Activated naive CD4-positive, alpha-beta T cell treated with anti-CD3 and anti-CD28 coated beads, Interleukin-2, amount 10 ng/mL, durations not matched to agents 7 days and 5 days (primary cell): ENCODE measurements around the gene GTF2F2.
"Not testable (repeated sequence)": the region's sequence is repeated elsewhere in the genome, so short reads cannot be mapped to it uniquely, and the experiment has no call there.

Experiments used
- CTCF ChIA-PET: fragments of 350-600 bp; sonication (Branson Sonifier 250); formaldehyde crosslinking; loops from one replicate; lab custom pipeline; 2021; ENCODE audit warnings: antibody characterized with exemption; lab: Charles Lee
- DNase-seq: peaks from one replicate; pipeline ENCODE4 v3.0.0-alpha.2; 2020
- H3K27ac Mint-ChIP-seq: one replicate; pipeline ENCODE4 v1.8.0; 2021; ENCODE audit warnings: mild to moderate bottlenecking, moderate library complexity, mixed read lengths
- H3K27me3 Mint-ChIP-seq: one replicate; pipeline ENCODE4 v1.8.0; 2021; ENCODE audit warnings: mild to moderate bottlenecking, mixed read lengths
- H3K36me3 Mint-ChIP-seq: one replicate; pipeline ENCODE4 v1.8.0; 2021; ENCODE audit warnings: mixed read lengths
- H3K4me1 Mint-ChIP-seq: one replicate; pipeline ENCODE4 v1.8.0; 2021; ENCODE audit warnings: mixed read lengths
- H3K4me3 Mint-ChIP-seq: one replicate; pipeline ENCODE4 v1.8.0; 2021; ENCODE audit warnings: mild to moderate bottlenecking, moderate library complexity, mixed read lengths
- H3K9me3 Mint-ChIP-seq: one replicate; pipeline ENCODE4 v1.8.0; 2021; ENCODE audit warnings: mixed read lengths

GTF2F2 gene

DNA sequence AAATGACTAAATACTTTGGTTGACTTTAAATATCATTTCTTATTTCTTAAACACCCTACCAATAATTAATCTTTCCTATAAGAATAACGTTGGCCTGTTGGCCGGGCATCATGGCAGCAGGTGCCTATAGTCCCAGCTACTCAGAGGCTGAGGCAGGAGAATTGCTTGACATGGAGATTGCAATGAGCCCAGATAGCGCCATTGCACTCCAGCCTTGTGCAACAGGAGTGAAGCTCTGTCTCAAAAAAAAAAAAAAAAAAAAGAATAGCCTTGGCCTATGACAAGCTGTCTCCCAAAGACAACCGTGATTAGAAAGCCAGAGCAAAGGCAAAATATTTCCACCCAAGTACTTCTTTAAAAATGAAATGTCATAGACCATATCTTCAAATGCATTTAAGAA, 105.1 kb downstream of the GTF2F2 start:
- Mint-ChIP-seq H3K27me3 (no peaks in the 10 kb centered on the region), H3K9me3 (no peaks in the 10 kb centered on the region), H3K27ac (no peak overlapping the region), H3K4me3 (no peak overlapping the region), H3K36me3 (no peaks in the 10 kb centered on the region), H3K4me1 (no peaks in the 10 kb centered on the region)
- DNase-seq = no peak
- CTCF ChIA-PET = no interaction called here

DNA sequence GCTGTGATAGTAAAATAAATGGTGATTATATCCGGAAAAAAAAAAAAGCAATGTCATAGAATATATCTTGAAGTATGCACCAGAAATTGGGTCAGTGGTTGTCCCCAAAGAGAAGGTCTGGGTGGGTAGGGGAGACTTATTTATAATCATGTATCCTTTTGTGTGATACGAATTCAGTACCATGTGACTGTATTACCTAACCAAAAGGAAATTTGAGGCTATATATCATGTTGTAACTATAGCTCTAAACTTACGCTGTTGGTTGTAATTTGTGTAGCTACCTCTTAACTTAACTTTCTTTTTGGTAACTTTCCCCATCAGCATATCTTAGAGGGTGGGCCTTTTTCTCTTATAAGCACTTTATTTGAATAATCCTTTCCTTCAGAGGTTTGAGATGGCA, 105.7 kb downstream of the GTF2F2 start:
- CTCF ChIA-PET = no interaction called here

GRCh38 chr13:45228002-45228401, 107.7 kb downstream of the GTF2F2 start:
- no peak overlapping the region for H3K27ac Mint-ChIP-seq
- CTCF ChIA-PET = no interaction called here

More for the DNA sequence above, 105.7 kb downstream of the GTF2F2 start:
- H3K9me3 Mint-ChIP-seq = no peaks in the 10 kb centered on the region
- H3K36me3 Mint-ChIP-seq = no peaks in the 10 kb centered on the region
- H3K27me3 Mint-ChIP-seq = no peaks in the 10 kb centered on the region
- H3K4me3 Mint-ChIP-seq = no peak overlapping the region
- no peaks in the 10 kb centered on the region for H3K4me1 Mint-ChIP-seq
- H3K27ac Mint-ChIP-seq = no peak overlapping the region
- DNase-seq = no peak

GRCh38 chr13:45229172-45229571, 108.9 kb downstream of the GTF2F2 start:
- no peak for DNase-seq
- CTCF ChIA-PET = interaction anchor here (1.7 kb wide), 1 partner anchor 10 kb away, joined by 3 read pairs; no protein-coding TSS in a partner anchor
- no peaks in the 10 kb centered on the region for H3K36me3 Mint-ChIP-seq
- no peaks in the 10 kb centered on the region for H3K27me3 Mint-ChIP-seq
- no peaks in the 10 kb centered on the region for H3K4me1 Mint-ChIP-seq
- no peak overlapping the region for H3K4me3 Mint-ChIP-seq
- H3K9me3 Mint-ChIP-seq = no peaks in the 10 kb centered on the region
- H3K27ac Mint-ChIP-seq = no peak overlapping the region

More at GRCh38 chr13:45228002-45228401, 107.7 kb downstream of the GTF2F2 start:
- H3K4me1 Mint-ChIP-seq = no peaks in the 10 kb centered on the region
- DNase-seq = no peak
- no peaks in the 10 kb centered on the region for H3K27me3 Mint-ChIP-seq
- no peaks in the 10 kb centered on the region for H3K36me3 Mint-ChIP-seq
- no peaks in the 10 kb centered on the region for H3K9me3 Mint-ChIP-seq
- no peak overlapping the region for H3K4me3 Mint-ChIP-seq

GRCh38 chr13:45231305-45231704, 111.0 kb downstream of the GTF2F2 start:
- CTCF ChIA-PET = no interaction called here
- H3K27ac Mint-ChIP-seq = no peak overlapping the region
- no peaks in the 10 kb centered on the region for H3K36me3 Mint-ChIP-seq
- no peak for DNase-seq
- H3K4me1 Mint-ChIP-seq = no peaks in the 10 kb centered on the region
- H3K9me3 Mint-ChIP-seq = no peaks in the 10 kb centered on the region
- no peak overlapping the region for H3K4me3 Mint-ChIP-seq
- no peaks in the 10 kb centered on the region for H3K27me3 Mint-ChIP-seq

DNA sequence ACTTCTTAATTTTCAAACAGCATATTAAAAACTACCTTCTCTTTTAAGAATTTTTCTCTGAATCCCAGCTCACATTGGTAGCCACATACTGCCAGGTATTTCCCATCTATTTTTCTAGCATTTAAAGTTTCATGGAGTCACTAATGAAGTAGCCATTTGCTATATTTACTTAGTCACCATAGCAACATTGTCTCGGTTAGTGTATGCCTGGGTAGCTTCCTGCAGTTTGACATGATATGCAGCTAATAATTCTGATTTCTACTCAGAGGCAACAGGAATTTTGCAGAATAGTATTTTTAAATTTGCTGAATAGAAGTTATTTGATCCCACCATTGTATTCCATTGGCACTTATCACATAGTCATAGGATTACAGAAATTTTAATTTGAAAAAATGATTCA, 111.4 kb downstream of the GTF2F2 start:
- H3K27me3 Mint-ChIP-seq = no peaks in the 10 kb centered on the region
- H3K4me3 Mint-ChIP-seq = no peak overlapping the region
- H3K36me3 Mint-ChIP-seq = no peaks in the 10 kb centered on the region
- CTCF ChIA-PET = no interaction called here
- H3K9me3 Mint-ChIP-seq = no peaks in the 10 kb centered on the region
- H3K4me1 Mint-ChIP-seq = no peaks in the 10 kb centered on the region
- H3K27ac Mint-ChIP-seq = no peak overlapping the region
- no peak for DNase-seq

DNA sequence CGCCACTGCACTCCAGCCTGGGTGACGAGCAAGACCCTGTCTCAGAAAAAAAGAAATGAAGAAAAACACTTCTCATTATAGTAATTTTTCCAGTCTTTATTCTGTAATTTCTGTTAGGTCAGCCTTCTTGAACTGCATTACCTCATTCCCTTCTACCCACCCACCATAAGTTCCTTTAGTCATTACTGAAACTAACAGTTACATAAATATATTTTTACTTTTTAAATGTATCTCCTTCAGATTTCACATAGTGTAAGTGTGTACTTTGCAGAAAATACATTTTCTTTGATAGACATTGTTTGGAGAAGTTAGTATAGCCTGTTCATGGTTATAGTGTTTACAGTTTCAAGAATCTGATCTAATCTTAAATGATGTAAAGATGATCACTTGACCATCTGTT, 112.3 kb downstream of the GTF2F2 start:
- no peak for DNase-seq
- no peak overlapping the region for H3K4me3 Mint-ChIP-seq
- H3K27ac Mint-ChIP-seq = no peak overlapping the region
- CTCF ChIA-PET = no interaction called here
- H3K36me3 Mint-ChIP-seq = no peaks in the 10 kb centered on the region
- no peaks in the 10 kb centered on the region for H3K9me3 Mint-ChIP-seq
- no peaks in the 10 kb centered on the region for H3K4me1 Mint-ChIP-seq
- no peaks in the 10 kb centered on the region for H3K27me3 Mint-ChIP-seq

DNA sequence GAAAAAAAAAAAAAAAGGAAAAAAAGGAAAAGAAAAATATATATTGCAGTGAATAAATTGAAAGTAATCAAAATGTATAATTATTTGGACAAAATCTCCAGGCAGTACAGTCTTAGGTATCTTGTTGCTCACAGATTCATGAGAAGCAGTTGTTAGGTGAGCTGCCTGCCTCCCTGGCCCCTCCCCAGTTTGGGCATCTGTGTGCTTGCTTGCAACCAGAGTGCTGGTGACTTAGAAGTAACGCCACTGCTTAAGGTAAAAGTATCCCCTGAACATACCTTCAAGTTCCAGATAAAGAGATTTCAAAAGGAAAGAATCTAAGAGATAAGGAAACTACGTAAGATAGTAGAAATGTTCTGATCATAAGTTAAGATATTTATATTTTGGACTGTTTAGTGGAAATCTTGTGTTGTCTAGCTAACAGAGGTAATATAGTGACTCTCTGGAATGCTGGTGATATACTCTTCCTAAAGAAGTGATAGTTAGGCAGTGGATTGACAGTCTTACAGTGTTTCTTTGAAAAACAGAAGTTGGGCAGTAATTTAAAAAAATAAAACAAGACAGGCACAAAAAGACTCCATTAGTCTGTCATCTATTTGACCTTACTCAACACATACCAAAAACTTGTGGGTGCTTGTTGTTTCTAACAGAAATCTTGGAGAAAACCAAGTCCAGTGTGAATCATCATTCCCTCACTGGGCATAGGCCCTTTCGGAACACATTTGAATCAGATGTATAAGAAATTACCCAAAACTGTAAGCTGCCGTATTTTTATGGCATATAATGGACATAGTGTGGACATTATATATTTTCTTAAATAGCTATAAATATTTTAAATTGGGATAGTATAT, 118.9 kb downstream of the GTF2F2 start:
- Mint-ChIP-seq H3K4me1 (no peaks in the 10 kb centered on the region), H3K9me3 (no peaks in the 10 kb centered on the region), H3K4me3 (no peak overlapping the region), H3K27ac (no peak overlapping the region), H3K36me3 (no peaks in the 10 kb centered on the region), H3K27me3 (no peaks in the 10 kb centered on the region)
- no peak for DNase-seq
- CTCF ChIA-PET = interaction anchor here (1.2 kb wide), 1 partner anchor 9 kb away, joined by 3 read pairs; no protein-coding TSS in a partner anchor

DNA sequence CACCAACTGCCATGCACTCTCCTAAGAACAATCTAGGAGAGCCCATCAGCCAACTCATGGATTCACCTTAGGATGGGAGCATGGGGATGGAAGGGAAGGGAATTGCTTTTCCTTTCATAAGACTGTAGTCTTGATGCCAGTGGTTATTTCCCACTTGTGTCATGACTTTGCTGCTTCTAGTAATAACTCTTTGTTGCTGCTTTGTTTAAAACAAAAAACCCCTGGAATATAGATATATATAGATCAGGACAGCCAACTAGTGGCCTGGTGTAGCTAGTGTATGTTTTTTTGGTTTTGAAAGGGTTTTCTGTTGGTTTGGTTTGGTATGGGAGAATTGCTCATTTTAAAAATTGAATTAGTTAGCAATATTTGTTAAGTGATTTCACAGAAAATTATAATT, 119.8 kb downstream of the GTF2F2 start:
- no peak for DNase-seq
- no peaks in the 10 kb centered on the region for H3K4me1 Mint-ChIP-seq
- H3K9me3 Mint-ChIP-seq = no peaks in the 10 kb centered on the region
- H3K27me3 Mint-ChIP-seq = no peaks in the 10 kb centered on the region
- CTCF ChIA-PET = interaction anchor here (1.2 kb wide), 1 partner anchor 10 kb away, joined by 3 read pairs; no protein-coding TSS in a partner anchor
- no peak overlapping the region for H3K4me3 Mint-ChIP-seq
- H3K27ac Mint-ChIP-seq = no peak overlapping the region
- H3K36me3 Mint-ChIP-seq = no peaks in the 10 kb centered on the region

GRCh38 chr13:45242070-45242469, 121.8 kb downstream of the GTF2F2 start:
- H3K4me3 Mint-ChIP-seq = no peak overlapping the region
- CTCF ChIA-PET = no interaction called here
- no peaks in the 10 kb centered on the region for H3K4me1 Mint-ChIP-seq
- H3K36me3 Mint-ChIP-seq = no peaks in the 10 kb centered on the region
- no peak for DNase-seq
- no peaks in the 10 kb centered on the region for H3K9me3 Mint-ChIP-seq
- H3K27ac Mint-ChIP-seq = no peak overlapping the region
- no peaks in the 10 kb centered on the region for H3K27me3 Mint-ChIP-seq

- Mint-ChIP-seq H3K36me3 (no peaks in the 10 kb centered on the region), H3K27me3 (no peaks in the 10 kb centered on the region), H3K4me3 (no peak overlapping the region), H3K4me1 (no peaks in the 10 kb centered on the region), H3K9me3 (no peaks in the 10 kb centered on the region), H3K27ac (no peak overlapping the region)
- CTCF ChIA-PET = no interaction called here
- DNase-seq = no peak
These were observed 122.2 kb downstream of the GTF2F2 start for GRCh38 chr13:45242524-45242923.

GRCh38 chr13:45243077-45243476, 122.8 kb downstream of the GTF2F2 start:
- Mint-ChIP-seq H3K9me3 (no peaks in the 10 kb centered on the region), H3K27me3 (no peaks in the 10 kb centered on the region), H3K27ac (no peak overlapping the region), H3K4me1 (no peaks in the 10 kb centered on the region), H3K36me3 (no peaks in the 10 kb centered on the region), H3K4me3 (no peak overlapping the region)
- CTCF ChIA-PET = no interaction called here
- DNase-seq = no peak

GRCh38 chr13:45244736-45245135, 124.4 kb downstream of the GTF2F2 start:
- CTCF ChIA-PET, H3K27ac Mint-ChIP-seq: not testable (repeated sequence)

GRCh38 chr13:45249662-45250061, 129.4 kb downstream of the GTF2F2 start:
- no peak for DNase-seq
- H3K4me1 Mint-ChIP-seq = no peaks in the 10 kb centered on the region
- H3K4me3 Mint-ChIP-seq = no peak overlapping the region
- peaks cover 5% of the 10 kb centered on the region for H3K36me3 Mint-ChIP-seq
- CTCF ChIA-PET = interaction anchor here (1.2 kb wide), 1 partner anchor 12 kb away, joined by 3 read pairs; no protein-coding TSS in a partner anchor
- no peak overlapping the region for H3K27ac Mint-ChIP-seq
- H3K27me3 Mint-ChIP-seq = no peaks in the 10 kb centered on the region
- H3K9me3 Mint-ChIP-seq = no peaks in the 10 kb centered on the region

More at GRCh38 chr13:45244736-45245135, 124.4 kb downstream of the GTF2F2 start:
- not testable (repeated sequence) for H3K27me3 Mint-ChIP-seq, H3K4me3 Mint-ChIP-seq, H3K9me3 Mint-ChIP-seq, DNase-seq, H3K36me3 Mint-ChIP-seq, H3K4me1 Mint-ChIP-seq

DNA sequence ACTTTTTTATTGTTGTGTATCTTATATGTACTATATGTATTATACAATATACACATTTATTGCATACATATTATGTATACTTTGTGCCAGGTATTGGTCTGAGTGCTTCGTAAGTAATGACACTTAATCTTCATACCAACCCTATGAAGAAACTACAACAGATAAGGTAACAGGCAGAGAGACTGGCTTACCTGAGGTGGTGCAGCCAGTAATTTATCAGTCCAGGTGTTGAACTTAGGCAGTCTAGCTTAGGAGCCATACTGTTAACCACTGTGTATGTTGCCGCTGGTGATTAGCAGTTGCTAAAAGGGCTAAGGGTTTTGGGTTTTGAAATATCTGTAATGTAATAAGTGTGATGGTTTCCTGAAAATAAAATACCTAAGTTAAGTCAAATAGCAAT, 134.1 kb downstream of the GTF2F2 start:
- H3K9me3 Mint-ChIP-seq = no peaks in the 10 kb centered on the region
- H3K4me1 Mint-ChIP-seq = peaks cover 17% of the 10 kb centered on the region
- H3K4me3 Mint-ChIP-seq = no peak overlapping the region
- no peak overlapping the region for H3K27ac Mint-ChIP-seq
- DNase-seq = no peak
- H3K36me3 Mint-ChIP-seq = peaks cover 12% of the 10 kb centered on the region
- CTCF ChIA-PET = no interaction called here
- no peaks in the 10 kb centered on the region for H3K27me3 Mint-ChIP-seq
